Body of pancreas (tissue), 4 donors: Measurements from ENCODE around the gene SKAP1.

Source experiments
- POLR2A ChIP-seq, 3 donors: fragments of 450-650 bp; IDR thresholded peaks; one replicate each; pipeline ENCODE4 v1.6.1; 2016; ENCODE audit warnings: antibody characterized with exemption in 3 of 3, mild to moderate bottlenecking in 2 of 3
- TF ChIP-seq, protein P1 (sequence below), 7 experiments: fragments of 450-650 bp in 4 of 7; fragments of 200-600 bp in 3 of 7; sonication (generic) in 3 of 7; IDR thresholded peaks; one replicate each; pipeline ENCODE4 v1.5.1; 2016 to 2019; ENCODE audit warnings: antibody characterized with exemption in 7 of 7

DNA sequence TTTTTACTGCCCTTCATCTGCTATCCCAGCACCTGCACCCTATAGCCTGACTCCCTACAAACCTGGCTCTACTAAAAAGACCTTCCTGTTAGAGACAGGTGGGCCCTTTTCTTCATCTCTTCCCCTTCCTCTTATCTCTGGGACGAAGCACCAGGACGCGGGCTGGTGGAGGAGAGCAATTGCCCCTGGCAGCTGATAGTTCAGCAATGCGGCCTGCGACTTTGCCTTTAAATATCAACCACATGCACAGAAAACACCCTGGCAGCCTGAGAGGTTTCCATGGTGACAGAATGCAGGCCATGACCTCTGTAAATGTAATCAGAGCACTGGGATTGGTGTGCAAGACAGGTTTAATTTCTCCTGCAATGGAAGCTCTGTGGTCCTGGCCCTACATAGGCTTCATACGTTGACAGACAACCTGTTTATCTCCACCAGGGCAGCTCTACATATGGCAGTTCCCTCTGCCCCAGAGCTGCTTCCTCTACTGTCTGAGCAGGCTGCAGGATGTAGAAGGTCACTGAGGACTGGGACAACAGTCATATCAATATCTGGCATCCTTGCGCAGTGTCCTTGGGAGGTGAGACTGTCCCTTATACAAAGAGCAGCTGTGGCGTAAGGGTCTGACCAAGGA lies 10.0 kb upstream of the SKAP1 start:
- TF ChIP-seq, protein P1, sequence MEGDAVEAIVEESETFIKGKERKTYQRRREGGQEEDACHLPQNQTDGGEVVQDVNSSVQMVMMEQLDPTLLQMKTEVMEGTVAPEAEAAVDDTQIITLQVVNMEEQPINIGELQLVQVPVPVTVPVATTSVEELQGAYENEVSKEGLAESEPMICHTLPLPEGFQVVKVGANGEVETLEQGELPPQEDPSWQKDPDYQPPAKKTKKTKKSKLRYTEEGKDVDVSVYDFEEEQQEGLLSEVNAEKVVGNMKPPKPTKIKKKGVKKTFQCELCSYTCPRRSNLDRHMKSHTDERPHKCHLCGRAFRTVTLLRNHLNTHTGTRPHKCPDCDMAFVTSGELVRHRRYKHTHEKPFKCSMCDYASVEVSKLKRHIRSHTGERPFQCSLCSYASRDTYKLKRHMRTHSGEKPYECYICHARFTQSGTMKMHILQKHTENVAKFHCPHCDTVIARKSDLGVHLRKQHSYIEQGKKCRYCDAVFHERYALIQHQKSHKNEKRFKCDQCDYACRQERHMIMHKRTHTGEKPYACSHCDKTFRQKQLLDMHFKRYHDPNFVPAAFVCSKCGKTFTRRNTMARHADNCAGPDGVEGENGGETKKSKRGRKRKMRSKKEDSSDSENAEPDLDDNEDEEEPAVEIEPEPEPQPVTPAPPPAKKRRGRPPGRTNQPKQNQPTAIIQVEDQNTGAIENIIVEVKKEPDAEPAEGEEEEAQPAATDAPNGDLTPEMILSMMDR (IDR thresholded peaks at IDR 0.05): no peak
- TF ChIP-seq POLR2A (IDR thresholded peaks at IDR 0.05): no peak
